Activated naive CD4-positive, alpha-beta T cell treated with anti-CD3 and anti-CD28 coated beads, Interleukin-2, amount 10 ng/mL, durations not matched to agents 7 days and 5 days (primary cell): Measurements from ENCODE around the gene CCDC154.

Experiments used
- CTCF ChIA-PET: fragments of 350-600 bp; sonication (Branson Sonifier 250); formaldehyde crosslinking; loops from one replicate; lab custom pipeline; 2021; ENCODE audit warnings: antibody characterized with exemption; lab: Charles Lee
- DNase-seq: peaks from one replicate; pipeline ENCODE4 v3.0.0-alpha.2; 2020
- H3K27ac Mint-ChIP-seq: one replicate; pipeline ENCODE4 v1.8.0; 2021; ENCODE audit warnings: mild to moderate bottlenecking, moderate library complexity, mixed read lengths
- H3K27me3 Mint-ChIP-seq: one replicate; pipeline ENCODE4 v1.8.0; 2021; ENCODE audit warnings: mild to moderate bottlenecking, mixed read lengths
- H3K36me3 Mint-ChIP-seq: one replicate; pipeline ENCODE4 v1.8.0; 2021; ENCODE audit warnings: mixed read lengths
- H3K4me1 Mint-ChIP-seq: one replicate; pipeline ENCODE4 v1.8.0; 2021; ENCODE audit warnings: mixed read lengths
- H3K4me3 Mint-ChIP-seq: one replicate; pipeline ENCODE4 v1.8.0; 2021; ENCODE audit warnings: mild to moderate bottlenecking, moderate library complexity, mixed read lengths
- H3K9me3 Mint-ChIP-seq: one replicate; pipeline ENCODE4 v1.8.0; 2021; ENCODE audit warnings: mixed read lengths

The CCDC154 gene

DNA sequence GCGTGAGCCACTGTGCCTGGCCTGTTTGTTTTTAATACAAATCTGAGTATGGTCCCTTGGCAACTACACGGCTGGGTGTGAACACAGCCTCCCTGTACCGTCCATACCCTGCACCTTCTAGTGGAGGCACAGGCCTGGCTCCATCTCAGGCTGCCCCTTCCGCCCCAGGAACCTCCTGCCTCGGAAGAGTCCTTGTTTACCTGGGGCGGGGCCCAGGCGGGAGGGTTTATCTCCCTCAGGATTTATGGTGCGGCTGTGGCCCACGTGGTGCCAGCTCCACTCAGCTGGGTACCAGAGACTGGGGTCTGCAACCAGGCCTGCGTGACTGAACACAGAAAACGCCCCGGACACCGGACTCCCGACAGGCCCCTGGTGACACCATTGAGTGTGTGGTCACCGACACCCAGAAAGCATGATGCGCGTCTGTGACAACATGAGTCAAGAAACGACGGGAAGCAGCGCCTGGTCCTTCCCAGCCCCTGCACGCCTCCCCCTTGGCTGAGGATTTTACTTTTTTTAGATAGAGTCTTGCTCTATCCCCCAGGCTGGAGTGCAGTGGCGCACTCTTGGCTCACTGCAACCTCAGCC is 48.8 kb downstream of the CCDC154 start:
- no peak overlapping the region for H3K4me3 Mint-ChIP-seq
- no peak for DNase-seq
- H3K4me1 Mint-ChIP-seq: no peaks in the 10 kb centered on the region
- H3K27ac Mint-ChIP-seq: no peak overlapping the region
- CTCF ChIA-PET: no interaction called here
- H3K9me3 Mint-ChIP-seq: no peaks in the 10 kb centered on the region
- H3K27me3 Mint-ChIP-seq: no peaks in the 10 kb centered on the region
- H3K36me3 Mint-ChIP-seq: peaks cover 10% of the 10 kb centered on the region

DNA sequence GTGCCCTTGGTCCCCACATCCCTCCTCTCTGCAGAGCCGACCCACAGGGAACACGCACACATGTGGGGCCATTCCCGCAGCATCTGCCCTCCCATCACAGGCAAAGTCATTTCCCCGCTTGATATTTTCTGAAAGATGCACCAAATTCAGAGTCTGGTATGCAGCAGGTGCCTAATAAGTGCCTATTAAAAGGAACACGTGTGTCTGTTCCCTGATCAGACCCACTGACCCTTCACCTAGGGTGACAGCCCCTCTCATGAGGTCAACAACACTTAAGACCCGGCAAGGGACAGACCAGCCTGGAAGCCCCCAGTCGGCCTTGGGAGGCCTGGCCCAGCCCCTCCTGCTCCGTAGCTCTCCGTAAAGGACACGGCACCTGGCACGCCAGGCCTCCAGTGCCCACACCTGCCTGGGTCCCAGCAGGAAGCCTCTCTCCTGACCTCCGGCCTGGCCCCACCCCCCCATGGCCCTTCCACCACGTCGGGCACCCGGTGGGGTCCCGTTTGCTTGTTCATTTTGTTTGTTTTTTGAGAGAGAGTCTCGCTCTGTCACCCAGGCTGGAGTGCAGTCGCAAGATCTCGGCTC is 49.9 kb downstream of the CCDC154 start:
- H3K9me3 Mint-ChIP-seq: no peaks in the 10 kb centered on the region
- no peak overlapping the region for H3K4me3 Mint-ChIP-seq
- no peaks in the 10 kb centered on the region for H3K27me3 Mint-ChIP-seq
- H3K27ac Mint-ChIP-seq: no peak overlapping the region
- peaks cover 12% of the 10 kb centered on the region for H3K36me3 Mint-ChIP-seq
- H3K4me1 Mint-ChIP-seq: no peaks in the 10 kb centered on the region
- no peak for DNase-seq
- CTCF ChIA-PET: no interaction called here

- Mint-ChIP-seq H3K27me3 (no peaks in the 10 kb centered on the region), H3K36me3 (peaks cover 12% of the 10 kb centered on the region), H3K4me3 (no peak overlapping the region), H3K9me3 (no peaks in the 10 kb centered on the region), H3K27ac (no peak overlapping the region), H3K4me1 (no peaks in the 10 kb centered on the region)
- CTCF ChIA-PET: no interaction called here
- no peak for DNase-seq
These were observed 50.7 kb downstream of the CCDC154 start for GRCh38 chr16:1393613-1394176.

DNA sequence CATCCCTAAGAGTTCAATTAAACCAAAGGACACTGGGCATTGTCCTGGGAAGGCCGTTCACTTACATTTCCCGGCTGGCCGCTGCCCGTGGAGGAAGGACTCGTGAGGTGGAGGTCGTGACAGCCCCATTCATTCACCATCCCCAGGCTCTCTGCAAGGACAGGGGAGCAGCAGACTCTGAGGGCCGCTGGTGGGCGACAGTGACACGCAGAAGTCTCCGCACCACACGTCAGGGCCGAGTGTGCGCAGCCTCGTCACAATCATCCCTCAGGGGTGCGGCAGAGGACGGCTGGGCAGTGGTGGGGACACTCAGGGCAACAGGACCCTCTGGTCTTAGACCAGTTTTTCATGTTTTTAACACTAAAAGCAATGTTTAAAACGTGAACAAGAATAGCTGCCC is 51.5 kb downstream of the CCDC154 start:
- CTCF ChIA-PET: no interaction called here
- Mint-ChIP-seq H3K27ac (no peak overlapping the region), H3K4me3 (no peak overlapping the region), H3K9me3 (no peaks in the 10 kb centered on the region), H3K27me3 (no peaks in the 10 kb centered on the region), H3K4me1 (no peaks in the 10 kb centered on the region), H3K36me3 (peaks cover 12% of the 10 kb centered on the region)
- no peak for DNase-seq

DNA sequence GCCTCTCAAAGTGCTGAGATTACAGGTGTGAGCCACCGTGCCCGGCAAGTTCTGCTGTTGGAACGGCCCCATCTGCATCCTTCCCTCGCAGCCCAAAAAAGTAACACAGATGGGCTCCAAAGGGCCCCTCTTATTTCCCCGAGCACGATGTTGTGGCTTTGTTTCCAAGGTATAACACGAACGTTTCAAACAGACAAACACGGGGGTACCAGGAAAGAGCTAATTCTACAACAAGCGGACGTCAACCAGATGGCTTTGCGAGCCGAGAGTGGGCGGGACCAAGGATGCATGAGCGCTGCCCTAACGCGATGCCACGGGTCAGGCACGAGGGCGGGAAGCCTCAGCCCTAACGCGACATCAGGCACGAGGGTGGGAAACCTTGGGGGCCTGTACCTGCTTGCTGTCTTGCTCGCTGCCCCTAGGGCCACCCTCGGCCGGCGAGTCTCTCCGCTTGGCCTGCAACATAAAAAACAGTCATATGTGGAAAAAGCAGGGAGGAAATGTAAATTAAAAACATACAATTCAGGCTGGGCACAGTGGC is 54.0 kb downstream of the CCDC154 start:
- CTCF ChIA-PET: no interaction called here
- Mint-ChIP-seq H3K27me3 (no peaks in the 10 kb centered on the region), H3K4me1 (no peaks in the 10 kb centered on the region), H3K27ac (no peak overlapping the region), H3K4me3 (no peak overlapping the region), H3K9me3 (no peaks in the 10 kb centered on the region), H3K36me3 (peaks cover 9% of the 10 kb centered on the region)
- no peak for DNase-seq

GRCh38 chr16:1389762-1390161 is 54.6 kb downstream of the CCDC154 start:
- Mint-ChIP-seq H3K9me3 (no peaks in the 10 kb centered on the region), H3K4me1 (no peaks in the 10 kb centered on the region), H3K27ac (no peak overlapping the region), H3K4me3 (no peak overlapping the region), H3K36me3 (peaks cover 11% of the 10 kb centered on the region), H3K27me3 (no peaks in the 10 kb centered on the region)
- CTCF ChIA-PET: no interaction called here
- DNase-seq: no peak

- H3K4me1 Mint-ChIP-seq: no peaks in the 10 kb centered on the region
- H3K36me3 Mint-ChIP-seq: peaks cover 9% of the 10 kb centered on the region
- no peak overlapping the region for H3K27ac Mint-ChIP-seq
- H3K27me3 Mint-ChIP-seq: no peaks in the 10 kb centered on the region
- DNase-seq: no peak
- CTCF ChIA-PET: no interaction called here
- no peaks in the 10 kb centered on the region for H3K9me3 Mint-ChIP-seq
- H3K4me3 Mint-ChIP-seq: no peak overlapping the region
These were observed 57.0 kb downstream of the CCDC154 start for GRCh38 chr16:1387331-1387730.

DNA sequence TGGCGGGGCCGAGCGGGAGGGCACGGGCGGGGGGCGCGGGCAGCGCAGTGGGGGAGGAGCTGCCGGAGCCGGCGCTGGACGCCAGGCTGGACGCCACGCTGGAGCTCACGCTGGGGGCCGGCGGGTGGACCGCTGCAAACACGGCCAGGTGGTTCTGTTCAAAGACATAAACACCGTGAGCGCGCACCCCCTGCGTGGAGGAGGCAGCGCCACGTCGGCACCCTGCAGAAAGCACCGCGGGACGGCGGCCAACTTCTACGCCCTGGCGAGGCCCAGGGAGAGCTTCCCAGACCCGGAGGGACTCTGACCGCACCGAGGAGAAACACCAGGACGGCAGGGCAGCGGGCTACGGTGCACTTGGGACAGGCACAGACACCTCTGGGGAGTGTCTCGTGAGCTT is 59.1 kb downstream of the CCDC154 start:
- H3K36me3 Mint-ChIP-seq: peaks cover 8% of the 10 kb centered on the region

More for the DNA sequence above, 59.1 kb downstream of the CCDC154 start:
- Mint-ChIP-seq H3K4me3 (no peak overlapping the region), H3K27ac (no peak overlapping the region), H3K27me3 (no peaks in the 10 kb centered on the region), H3K4me1 (peaks cover under 1% of the 10 kb centered on the region), H3K9me3 (no peaks in the 10 kb centered on the region)
- CTCF ChIA-PET: no interaction called here
- no peak for DNase-seq
